Umbilical cord (tissue), 2 donors: ENCODE measurements around the gene TSPYL4. TPM values are rescaled to one million over a fixed set of nuclear protein-coding genes. Genes with fewer than 3 reads are reported as not detected.

Source experiments
- DNase-seq: peaks from one replicate; pipeline ENCODE4 v3.0.0-alpha.2; 2015; ENCODE audit warnings: low spot score
- total RNA-seq: library from RNA; depleted of rRNA; stranded (reverse); fragments of >200 nt; gene quantifications from one replicate; pipeline ENCODE4 v1.2.3, GENCODE V29; 2014; ENCODE audit warnings: low replicate concordance; ENCODE audit not compliant: insufficient read depth

Gene TSPYL4
- total RNA-seq, 1 donor from 2014 or later: 16.6 TPM

- DNase-seq: peak; percentile 97
Observed at GRCh38 chr6:116229287-116229913, 24.5 kb downstream of the TSPYL4 start.

- no peak for DNase-seq
Observed at GRCh38 chr6:116223355-116223754, 30.5 kb downstream of the TSPYL4 start.

- DNase-seq: no peak
Observed at GRCh38 chr6:116221911-116222310, 32.0 kb downstream of the TSPYL4 start.

GRCh38 chr6:116221067-116221466, 32.8 kb downstream of the TSPYL4 start:
- no peak for DNase-seq

GRCh38 chr6:116218866-116219265, 35.0 kb downstream of the TSPYL4 start:
- DNase-seq: no peak

- DNase-seq: peak; percentile 23
Observed at GRCh38 chr6:116218172-116218633, 35.7 kb downstream of the TSPYL4 start.

- DNase-seq: peak; percentile 64
Observed at GRCh38 chr6:116217069-116217468, 36.8 kb downstream of the TSPYL4 start.

- DNase-seq: no peak
Observed at GRCh38 chr6:116215414-116215813, 38.5 kb downstream of the TSPYL4 start.

- no peak for DNase-seq
Observed at GRCh38 chr6:116214681-116215080, 39.2 kb downstream of the TSPYL4 start.

GRCh38 chr6:116210750-116211425, 43.0 kb downstream of the TSPYL4 start:
- no peak for DNase-seq

GRCh38 chr6:116210316-116210715, 43.6 kb downstream of the TSPYL4 start:
- DNase-seq: no peak

GRCh38 chr6:116208056-116208785, 45.7 kb downstream of the TSPYL4 start:
- no peak for DNase-seq

GRCh38 chr6:116206231-116206903, 47.5 kb downstream of the TSPYL4 start:
- no peak for DNase-seq

- peak; percentile 29 for DNase-seq
Observed at GRCh38 chr6:116205281-116205680, 48.6 kb downstream of the TSPYL4 start.

GRCh38 chr6:116201538-116201937, 52.3 kb downstream of the TSPYL4 start:
- no peak for DNase-seq

GRCh38 chr6:116200619-116201249, 53.1 kb downstream of the TSPYL4 start:
- no peak for DNase-seq

Other genes starting within 250 kb of the TSPYL4 start
- 2.6 TPM for gene FRK, start 193.2 kb downstream of the TSPYL4 start, total RNA-seq
- gene NT5DC1, start 153.2 kb downstream of the TSPYL4 start, total RNA-seq: 20.0 TPM
- 2.2 TPM for gene COL10A1, start 127.9 kb downstream of the TSPYL4 start, total RNA-seq
- gene TSPYL1, start 25.9 kb upstream of the TSPYL4 start, total RNA-seq: 48.4 TPM
- 76.8 TPM for gene DSE, start 116.9 kb upstream of the TSPYL4 start, total RNA-seq
- 25.5 TPM for gene CALHM6, start 207.3 kb upstream of the TSPYL4 start, total RNA-seq